GM12878 (cell line): ENCODE measurements around the gene PGGT1B. TPM values are rescaled to one million over a fixed set of nuclear protein-coding genes. Genes with fewer than 3 reads are reported as not detected.

Experiments
- ATAC-seq: fragments of 200-7000 bp; cut with Tn5 transposase; 3 replicates; pipeline ENCODE4 v1.9.1; 2020; ENCODE audit warnings: mild to moderate bottlenecking, moderate library complexity
- BruUV-seq: library from RNA; stranded (reverse); fragments of 400-500 nt; replicated peaks from 2 replicates; lab custom pipeline; 2021; lab: Mats Ljungman, UMichigan
- CTCF ChIA-PET: fragments of 300-600 bp; sonication (Branson Sonifier 250); formaldehyde crosslinking; extraction: SDS; loops from one replicate; lab custom pipeline; 2021; ENCODE audit warnings: inconsistent platforms; lab: Yijun Ruan, JAX
- POLR2A ChIA-PET: fragments of 350-600 bp; formaldehyde crosslinking; extraction: SDS; loops from one replicate; lab custom pipeline; 2021; ENCODE audit warnings: inconsistent platforms; lab: Charles Lee
- RAD21 ChIA-PET: fragments of 300-600 bp; sonication (Branson Sonifier 250); formaldehyde crosslinking; loops from one replicate; lab custom pipeline; 2023; ENCODE audit warnings: antibody characterized with exemption; ENCODE audit not compliant: unreplicated experiment; lab: Charles Lee
- SMC1A ChIA-PET: fragments of 300-600 bp; sonication (Branson Sonifier 250); formaldehyde crosslinking; loops from one replicate; lab custom pipeline; 2023; ENCODE audit not compliant: unreplicated experiment, uncharacterized antibody; lab: Charles Lee
- DNase-seq: peaks from one replicate; pipeline ENCODE4 v3.0.0-alpha.2; 2011; ENCODE audit warnings: low read depth, low spot score
- FAIRE-seq: peaks from 3 replicates; lab custom pipeline; 2011; peaks lifted over from hg19 to GRCh38; lab: Jason Lieb, UNC
- H2AFZ ChIP-seq: 2 replicates; pipeline ENCODE4 v1.6.0; 2011; ENCODE audit warnings: low read depth, low read length, control low read depth; ENCODE audit not compliant: control insufficient read depth
- H3K27ac ChIP-seq: 2 replicates; pipeline ENCODE4 v1.5.1; 2011; ENCODE audit warnings: control low read depth; ENCODE audit not compliant: control insufficient read depth, insufficient read depth
- H3K27me3 ChIP-seq, 2 experiments: replicated peaks in 1 of 2; 2 replicates each; pipeline versions ENCODE4 v1.6.0 to v1.6.1; 2011; ENCODE audit warnings: low read length in 1 of 2; ENCODE audit not compliant: control insufficient read depth in 2 of 2, insufficient read depth in 2 of 2
- H3K36me3 ChIP-seq, 2 experiments: 2 replicates each; pipeline ENCODE4 v1.5.1; 2011; ENCODE audit warnings: low read length in 1 of 2; ENCODE audit not compliant: control insufficient read depth in 2 of 2, insufficient read depth in 2 of 2
- H3K4me1 ChIP-seq: 2 replicates; pipeline ENCODE4 v1.6.1; 2011; ENCODE audit warnings: mild to moderate bottlenecking, low read length, moderate library complexity, mixed read lengths; ENCODE audit not compliant: control insufficient read depth, insufficient read depth
- H3K4me2 ChIP-seq: 2 replicates; pipeline ENCODE4 v1.6.0; 2011; ENCODE audit warnings: control low read depth; ENCODE audit not compliant: control insufficient read depth, insufficient read depth
- H3K4me3 ChIP-seq: fragments of 200-600 bp; sonication (generic); 2 replicates; pipeline ENCODE4 v1.5.1; 2016
- H3K79me2 ChIP-seq: 2 replicates; pipeline ENCODE4 v1.6.0; 2011; ENCODE audit warnings: low read length; ENCODE audit not compliant: control insufficient read depth, insufficient read depth
- H3K9ac ChIP-seq: 2 replicates; pipeline ENCODE4 v1.8.0; 2011; ENCODE audit warnings: low read length, control low read depth, mixed read lengths; ENCODE audit not compliant: control insufficient read depth, insufficient read depth
- H3K9me3 ChIP-seq: replicated peaks from 3 replicates; pipeline ENCODE4 v1.5.1; 2011; ENCODE audit warnings: mild to moderate bottlenecking, low read length; ENCODE audit not compliant: control insufficient read depth, insufficient read depth
- H4K20me1 ChIP-seq: 2 replicates; pipeline ENCODE4 v1.6.0; 2011; ENCODE audit not compliant: control insufficient read depth, insufficient read depth
- BMI1 ChIP-seq: fragments of 450-650 bp; IDR thresholded peaks from 2 replicates; pipeline ENCODE4 v1.6.1; 2016; ENCODE audit warnings: mild to moderate bottlenecking, moderate library complexity, borderline replicate concordance
- BRCA1 ChIP-seq: IDR thresholded peaks from 2 replicates; pipeline ENCODE4 v1.6.1; 2011; ENCODE audit warnings: low read depth, low read length, improper control_type of control experiment
- HDGF ChIP-seq: fragments of 450-650 bp; IDR thresholded peaks from 2 replicates; pipeline ENCODE4 v1.6.1; 2016; ENCODE audit warnings: antibody characterized with exemption
- KAT2A ChIP-seq: conservative IDR thresholded peaks from 2 replicates; pipeline ENCODE4 v1.6.1; 2011; ENCODE audit warnings: low read depth, low read length; ENCODE audit not compliant: control insufficient read depth
- NBN ChIP-seq: fragments of 450-650 bp; IDR thresholded peaks from 2 replicates; pipeline ENCODE4 v1.6.1; 2016
- TCF3 ChIP-seq: IDR thresholded peaks from 2 replicates; pipeline ENCODE4 v1.6.1; 2012; ENCODE audit warnings: low read depth, mild to moderate bottlenecking, low read length, borderline replicate concordance; ENCODE audit not compliant: insufficient read depth
- WGBS: methylation state at CpG from one replicate; pipeline ENCODE4 v1.1.6; 2016; ENCODE audit warnings: low lambda C conversion rate; ENCODE audit not compliant: insufficient replicate concordance, insufficient coverage; ENCODE audit errors: missing lambda C conversion rate; 5-methylcytosine and 5-hydroxymethylcytosine counted together
- in situ Hi-C: fragments of 300-500 bp; cut with MboI; formaldehyde crosslinking; loops from 9 replicates; pipeline ENCODE4 v1.14.3; 2018; ENCODE audit warnings: mixed read lengths
- intact Hi-C: fragments of 100-400 bp; cut with micrococcal nuclease; formaldehyde crosslinking; loops from one replicate; pipeline ENCODE4 v1.14.2; 2022; ENCODE audit not compliant: unreplicated experiment
- polyA plus RNA-seq, 11 experiments: library from polyadenylated mRNA; depleted of rRNA in 4 of 11; unstranded in 6 of 11; stranded (reverse) in 5 of 11; fragments of >200 nt; fragmentation: Nextera tagmentation in 4 of 11; fragmentation: Illumina TruSeq in 1 of 11; extraction: Ambion mirVana in 4 of 11; extraction: Trizol in 1 of 11; gene quantifications; 1 replicate in 1 of 11; 2 replicates in 10 of 11; pipeline versions ENCODE4 v1.2.1 to v1.2.3, GENCODE V29; 2011 to 2016; ENCODE audit warnings: inconsistent platforms in 2 of 11, missing spikeins in 2 of 11, low read depth in 1 of 11
- total RNA-seq, 4 experiments: library from RNA; depleted of rRNA in 3 of 4; stranded (reverse); fragments of >200 nt in 3 of 4; fragmentation: Illumina TruSeq in 1 of 4; extraction: Trizol in 1 of 4; gene quantifications; 2 replicates each; pipeline versions ENCODE4 v1.2.1 to v1.2.3, GENCODE V29; 2013 to 2021

PGGT1B gene
- total and polyA plus RNA-seq, 10 of the 15 experiments (the other 5 are each of a cell fraction or from before 2014, with no cell fraction given): 5.0 to 38.4 (median 13.9) TPM

- H3K9ac ChIP-seq: no peak overlapping the region
- no peaks in the 10 kb centered on the region for H3K36me3 ChIP-seq
- intact Hi-C loops: loop anchor here (1.0 to 10.0 kb wide), 2 partner anchors 38 to 806 kb away; partner anchors contain the start of gene KCNN2
- no peak overlapping the region; the same call in 1 of the 2 replicates for H3K4me2 ChIP-seq
- H3K27ac ChIP-seq: no peak overlapping the region
- H3K27me3 ChIP-seq: peaks cover 2 to 25% of the 10 kb centered on the region in 2 experiments
- SMC1A ChIA-PET: no interaction called here
- TF ChIP-seq BRCA1 (no peak), BMI1 (peak; percentile 14; the same call in 1 of the 2 replicates), TCF3 (no peak), HDGF (no peak), KAT2A (no peak), NBN (no peak)
- RAD21 ChIA-PET: no interaction called here
- FAIRE-seq (no peak), ATAC-seq (no peak), DNase-seq (no peak)
- no peak overlapping the region for H2AFZ ChIP-seq
- peak overlapping the region; percentile 86 for H3K4me3 ChIP-seq
- in situ Hi-C loops: no loop called here
- H3K79me2 ChIP-seq: no peaks in the 10 kb centered on the region
- no peaks in the 10 kb centered on the region for H4K20me1 ChIP-seq
- BruUV-seq: no TSS peak
- H3K9me3 ChIP-seq: peaks cover 8% of the 10 kb centered on the region; the same call in 2 of the 3 replicates
- CTCF ChIA-PET: interaction anchor here (1.8 kb wide), 1 partner anchor 91 kb away, joined by 4 read pairs; the partner anchor contains the start of gene PGGT1B
- POLR2A ChIA-PET: interaction anchor here (1.0 kb wide), 1 partner anchor 15 kb away, joined by 4 read pairs; no protein-coding TSS in a partner anchor
- no peaks in the 10 kb centered on the region for H3K4me1 ChIP-seq
- whole genome bisulfite sequencing: 33% methylated on average over 16 of the region's 16 CpGs
Measured at GRCh38 chr5:115170929-115171510, 91.7 kb downstream of the PGGT1B start.
